H1 (cell line): ENCODE data around the gene THOP1. TPM values are rescaled to one million over a fixed set of nuclear protein-coding genes. Genes with fewer than 3 reads are reported as not detected.

Source experiments
- CTCF ChIA-PET: fragments of 300-600 bp; sonication (Branson Sonifier 250); formaldehyde crosslinking; loops from one replicate; lab custom pipeline; 2021; ENCODE audit not compliant: partially characterized antibody; lab: Charles Lee
- POLR2A ChIA-PET: fragments of 300-600 bp; sonication (Branson Sonifier 250); formaldehyde crosslinking; loops from one replicate; lab custom pipeline; 2021; ENCODE audit warnings: inconsistent platforms; ENCODE audit not compliant: partially characterized antibody; lab: Charles Lee
- DNase-seq, 2 experiments: peaks; one replicate each; pipeline versions ENCODE4 v3.0.0 to v3.0.0-alpha.2; 2010 to 2022; ENCODE audit warnings: low spot score in 2 of 2, low read depth in 1 of 2, mixed read lengths in 1 of 2
- FAIRE-seq: peaks from 2 replicates; lab custom pipeline; 2011; peaks lifted over from hg19 to GRCh38; lab: Jason Lieb, UNC
- H2AFZ ChIP-seq: 2 replicates; pipeline ENCODE4 v1.8.1; 2012; ENCODE audit warnings: low read length, inconsistent platforms
- H2AK5ac ChIP-seq: 2 replicates; pipeline ENCODE4 v1.6.1; 2013; ENCODE audit warnings: low read depth, low read length
- H2BK120ac ChIP-seq: replicated peaks from 2 replicates; pipeline ENCODE3; 2013; ENCODE audit warnings: low read depth, low read length, inconsistent platforms
- H2BK12ac ChIP-seq: 2 replicates; pipeline ENCODE4 v1.6.1; 2013; ENCODE audit warnings: low read depth, low read length
- H2BK15ac ChIP-seq: 2 replicates; pipeline ENCODE4 v1.6.1; 2013; ENCODE audit warnings: low read length
- H2BK20ac ChIP-seq: 2 replicates; pipeline ENCODE4 v1.6.1; 2013; ENCODE audit warnings: low read length
- H2BK5ac ChIP-seq: 2 replicates; pipeline ENCODE4 v1.6.1; 2013; ENCODE audit warnings: low read depth, low read length
- H3K14ac ChIP-seq: 2 replicates; pipeline ENCODE4 v1.6.1; 2013; ENCODE audit warnings: inconsistent platforms; ENCODE audit not compliant: insufficient read length
- H3K18ac ChIP-seq: 2 replicates; pipeline ENCODE4 v1.6.1; 2013; ENCODE audit warnings: low read length; ENCODE audit errors: extremely low read depth
- H3K23ac ChIP-seq: 2 replicates; pipeline ENCODE4 v1.6.1; 2013; ENCODE audit warnings: inconsistent platforms; ENCODE audit not compliant: insufficient read length
- H3K23me2 ChIP-seq: 2 replicates; pipeline ENCODE4 v1.6.1; 2013; ENCODE audit warnings: low read depth, low read length
- H3K27ac ChIP-seq: 2 replicates; pipeline ENCODE4 v1.6.1; 2011; ENCODE audit warnings: low read depth, low read length, inconsistent platforms
- H3K27me3 ChIP-seq, 4 experiments: replicated peaks in 1 of 4; 1 replicate in 1 of 4; 2 replicates in 3 of 4; pipeline versions ENCODE4 v1.6.1 to v1.8.1; 2011 to 2013; ENCODE audit warnings: low read length in 3 of 4, mild to moderate bottlenecking in 3 of 4, inconsistent platforms in 2 of 4, mixed read lengths in 2 of 4, moderate library complexity in 1 of 4; ENCODE audit not compliant: control insufficient read depth in 3 of 4, insufficient read depth in 3 of 4; ENCODE audit errors: extremely low read depth in 1 of 4
- H3K36me3 ChIP-seq, 4 experiments: 2 replicates each; pipeline versions ENCODE4 v1.6.1 to v1.8.1; 2011 to 2013; ENCODE audit warnings: mild to moderate bottlenecking in 4 of 4, low read length in 3 of 4, moderate library complexity in 2 of 4, control low read depth in 1 of 4, inconsistent platforms in 1 of 4; ENCODE audit not compliant: insufficient read depth in 4 of 4, control insufficient read depth in 2 of 4
- H3K4ac ChIP-seq: replicated peaks from 2 replicates; pipeline ENCODE3; 2013; ENCODE audit warnings: low read length, low read depth, mixed read lengths, inconsistent platforms; ENCODE audit not compliant: insufficient read length
- H3K4me1 ChIP-seq, 4 experiments: replicated peaks in 1 of 4; 1 replicate in 1 of 4; 2 replicates in 3 of 4; pipeline versions ENCODE4 v1.6.1 to v1.8.1; 2011 to 2013; ENCODE audit warnings: low read length in 3 of 4, inconsistent platforms in 2 of 4, mixed read lengths in 1 of 4; ENCODE audit not compliant: insufficient read depth in 4 of 4, control insufficient read depth in 3 of 4
- H3K4me2 ChIP-seq, 2 experiments: 2 replicates each; pipeline versions ENCODE4 v1.6.1 to v1.8.1; 2011 to 2013; ENCODE audit warnings: low read depth in 2 of 2, low read length in 2 of 2, control low read depth in 1 of 2, inconsistent platforms in 1 of 2, mild to moderate bottlenecking in 1 of 2; ENCODE audit not compliant: insufficient read depth in 1 of 2
- H3K4me3 ChIP-seq, 4 experiments: fragments of 200-600, 300-600 bp in 1 of 4; sonication (generic), shearing (Covaris generic), sonication (Bioruptor Twin) in 1 of 4; 2 replicates each; pipeline versions ENCODE4 v1.5.1 to v1.8.1; 2011 to 2016; ENCODE audit warnings: low read length in 4 of 4, low read depth in 3 of 4, control low read depth in 2 of 4, inconsistent platforms in 2 of 4, mild to moderate bottlenecking in 2 of 4, mixed read lengths in 1 of 4, moderate library complexity in 1 of 4; ENCODE audit not compliant: insufficient read depth in 2 of 4; ENCODE audit errors: extremely low read depth in 1 of 4
- H3K56ac ChIP-seq: replicated peaks from 2 replicates; pipeline ENCODE3; 2013; ENCODE audit warnings: low read depth, mild to moderate bottlenecking, mixed read lengths, low read length, inconsistent platforms; ENCODE audit not compliant: insufficient read length
- H3K79me1 ChIP-seq: 2 replicates; pipeline ENCODE4 v1.6.1; 2013; ENCODE audit warnings: low read depth, low read length, control low read depth
- H3K79me2 ChIP-seq, 2 experiments: 2 replicates each; pipeline versions ENCODE4 v1.6.1 to v1.8.1; 2012 to 2013; ENCODE audit warnings: low read length in 2 of 2, mild to moderate bottlenecking in 2 of 2, inconsistent platforms in 1 of 2; ENCODE audit not compliant: insufficient read depth in 2 of 2, control insufficient read depth in 1 of 2
- H3K9ac ChIP-seq, 4 experiments: replicated peaks in 1 of 4; 1 replicate in 1 of 4; 2 replicates in 3 of 4; pipeline versions ENCODE4 v1.6.1 to v1.8.1; 2011 to 2013; ENCODE audit warnings: low read depth in 3 of 4, low read length in 3 of 4, control low read depth in 2 of 4, mild to moderate bottlenecking in 2 of 4, moderate library complexity in 2 of 4, inconsistent platforms in 1 of 4; ENCODE audit errors: extremely low read depth in 1 of 4
- H3K9me3 ChIP-seq, 2 experiments: 2 replicates each; pipeline versions ENCODE4 v1.6.1 to v1.8.1; 2012 to 2013; ENCODE audit warnings: mild to moderate bottlenecking in 2 of 2, moderate library complexity in 2 of 2, control low read depth in 1 of 2, inconsistent platforms in 1 of 2, low read depth in 1 of 2, low read length in 1 of 2, mixed read lengths in 1 of 2; ENCODE audit not compliant: insufficient read depth in 2 of 2
- H4K20me1 ChIP-seq, 2 experiments: replicated peaks in 1 of 2; 2 replicates each; pipeline versions ENCODE3 to v1.8.1; 2011 to 2013; ENCODE audit warnings: inconsistent platforms in 2 of 2, low read length in 2 of 2, mild to moderate bottlenecking in 1 of 2; ENCODE audit not compliant: insufficient read depth in 2 of 2, control insufficient read depth in 1 of 2
- H4K5ac ChIP-seq: 2 replicates; pipeline ENCODE4 v1.6.1; 2013; ENCODE audit warnings: low read length, low read depth, mixed read lengths, inconsistent platforms; ENCODE audit not compliant: insufficient read length
- H4K8ac ChIP-seq: 2 replicates; pipeline ENCODE4 v1.8.0; 2013; ENCODE audit warnings: mild to moderate bottlenecking, moderate library complexity, low read length, inconsistent platforms; ENCODE audit not compliant: insufficient read depth; ENCODE audit errors: extremely low read depth
- H4K91ac ChIP-seq: replicated peaks from 2 replicates; pipeline ENCODE3; 2013; ENCODE audit warnings: low read length, mixed read lengths, inconsistent platforms; ENCODE audit not compliant: insufficient read length
- BACH1 ChIP-seq: IDR thresholded peaks from 2 replicates; pipeline ENCODE4 v1.6.1; 2012; ENCODE audit warnings: low read length, improper control_type of control experiment
- BCL11A ChIP-seq, 2 experiments: IDR thresholded peaks; one replicate each; pipeline ENCODE4 v1.6.1; 2011; ENCODE audit warnings: low read depth in 2 of 2, low read length in 2 of 2, mild to moderate bottlenecking in 2 of 2
- BRCA1 ChIP-seq: IDR thresholded peaks from 2 replicates; pipeline ENCODE4 v1.6.1; 2012; ENCODE audit warnings: low read depth, low read length, improper control_type of control experiment
- KDM4A ChIP-seq: IDR thresholded peaks from one replicate; pipeline ENCODE4 v1.7.1; 2012; ENCODE audit warnings: low read depth, mild to moderate bottlenecking, moderate library complexity, low read length, inconsistent platforms; ENCODE audit not compliant: severe bottlenecking
- SAP30 ChIP-seq: fragments of 300-600 bp; sonication (generic); IDR thresholded peaks from 2 replicates; pipeline ENCODE4 v1.7.1; 2012; ENCODE audit warnings: low read length, moderate library complexity, mild to moderate bottlenecking, inconsistent platforms; ENCODE audit not compliant: insufficient read depth, insufficient replicate concordance
- WGBS, 2 experiments: shearing (Covaris generic) in 1 of 2; methylation state at CpG; one replicate each; pipeline versions ENCODE4 v1.1.6 to v1.1.7; 2013 to 2015; ENCODE audit warnings: low lambda C conversion rate in 2 of 2, mixed read lengths in 2 of 2, inconsistent platforms in 1 of 2, low coverage in 1 of 2, missing lambda C conversion rate in 1 of 2; ENCODE audit not compliant: insufficient replicate concordance in 2 of 2, insufficient coverage in 1 of 2, insufficient read length in 1 of 2; ENCODE audit errors: extremely low coverage in 1 of 2, missing lambda C conversion rate in 1 of 2; 5-methylcytosine and 5-hydroxymethylcytosine counted together
- polyA plus RNA-seq, 7 experiments: library from polyadenylated mRNA; depleted of rRNA in 3 of 7; stranded (reverse) in 5 of 7; unstranded in 2 of 7; fragments of >200 nt in 5 of 7; fragments of 200-250 nt in 2 of 7; gene quantifications; 1 replicate in 5 of 7; 2 replicates in 1 of 7; 4 replicates in 1 of 7; pipeline versions ENCODE4 v1.2.1 to v1.2.3, GENCODE V29; 2011 to 2013; ENCODE audit warnings: missing spikeins in 2 of 7, mixed read lengths in 2 of 7
- total RNA-seq: library from RNA; stranded (reverse); fragmentation: NEBNext Ultra II Directional; extraction: Animal tissue kit (Norgen Biotek cat#: 25700); gene quantifications from 2 replicates; pipeline ENCODE4 v1.2.1, GENCODE V29; 2021

The THOP1 gene
- total and polyA plus RNA-seq, 2 of the 8 experiments (the other 6 are each of a cell fraction or from before 2014, with no cell fraction given), result 136 to 159 TPM

DNA sequence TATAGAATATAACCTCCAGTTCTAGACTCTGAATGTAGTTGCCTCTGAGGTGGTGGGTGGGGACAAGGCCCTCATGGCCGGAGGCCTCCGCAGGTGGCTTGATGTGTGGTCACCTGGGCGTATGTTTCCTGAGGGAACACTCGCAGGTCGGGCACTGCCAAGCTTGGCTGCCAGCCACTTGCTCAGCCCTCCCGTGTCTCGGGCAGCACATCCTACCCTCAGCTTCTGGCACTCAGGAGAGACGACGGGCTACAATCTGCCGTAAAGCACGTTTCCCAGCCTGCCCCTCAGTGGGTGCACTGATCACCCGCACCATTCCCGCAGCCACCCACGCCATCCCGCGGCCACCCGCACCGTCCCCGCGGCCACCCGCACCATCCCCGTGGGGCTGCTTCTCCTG, 15.2 kb downstream of the THOP1 start:
- DNase-seq (no peak), FAIRE-seq (no peak)
- Histone ChIP-seq H3K4me3 (no peak overlapping the region), H3K36me3 (peaks cover 19 to 64% (median 53%) of the 10 kb centered on the region in 4 experiments), H2BK15ac (no peak overlapping the region), H3K9me3 (no peaks in the 10 kb centered on the region), H4K8ac (no peak overlapping the region), H3K9ac (no peak overlapping the region), H3K79me2 (no peaks in the 10 kb centered on the region), H4K20me1 (peaks cover 10 to 31% of the 10 kb centered on the region in 2 experiments), H4K91ac (no peak overlapping the region), H3K18ac (no peak overlapping the region), H3K23ac (no peak overlapping the region), H2AK5ac (no peak overlapping the region), H3K23me2 (peaks cover 7% of the 10 kb centered on the region; the same call in 1 of the 2 replicates), H3K79me1 (peaks cover 11% of the 10 kb centered on the region), H3K4me1 (no peaks in the 10 kb centered on the region; a peak in 2 of 7 replicates), H2BK120ac (no peak overlapping the region), H3K27me3 (no peaks in the 10 kb centered on the region; a peak in 1 of 7 replicates), H2AFZ (no peak overlapping the region), H4K5ac (no peak overlapping the region), H2BK12ac (no peak overlapping the region), H3K4ac (no peak overlapping the region), H3K4me2 (no peak overlapping the region), H2BK20ac (no peak overlapping the region), H3K56ac (no peak overlapping the region), H2BK5ac (no peak overlapping the region), H3K14ac (no peak overlapping the region), H3K27ac (no peak overlapping the region)
- POLR2A ChIA-PET, result interaction anchor here (0.9 to 1.5 kb wide), 2 partner anchors 14 to 41 kb away, joined by 3 to 5 read pairs; partner anchors contain the start of gene ZNF555
- CTCF ChIA-PET, result interaction anchor here (0.6 kb wide), 1 partner anchor 54 kb away, joined by 3 read pairs; no protein-coding TSS in a partner anchor
- no peak for TF ChIP-seq BACH1
- no peak for TF ChIP-seq BCL11A (IDR thresholded peaks at IDR 0.05; ENCODE audit: low read depth in 2 of 2, low read length in 2 of 2)
- TF ChIP-seq SAP30, result no peak
- TF ChIP-seq BRCA1, result no peak
- TF ChIP-seq KDM4A, result no peak
- WGBS, 2 experiments, result 98% methylated on average over 22 of the region's 22 CpGs; no CpG with 5 or more reads in 1 of the 2 experiments
